ENCODE measurements around the gene IL17RB.

DNA sequence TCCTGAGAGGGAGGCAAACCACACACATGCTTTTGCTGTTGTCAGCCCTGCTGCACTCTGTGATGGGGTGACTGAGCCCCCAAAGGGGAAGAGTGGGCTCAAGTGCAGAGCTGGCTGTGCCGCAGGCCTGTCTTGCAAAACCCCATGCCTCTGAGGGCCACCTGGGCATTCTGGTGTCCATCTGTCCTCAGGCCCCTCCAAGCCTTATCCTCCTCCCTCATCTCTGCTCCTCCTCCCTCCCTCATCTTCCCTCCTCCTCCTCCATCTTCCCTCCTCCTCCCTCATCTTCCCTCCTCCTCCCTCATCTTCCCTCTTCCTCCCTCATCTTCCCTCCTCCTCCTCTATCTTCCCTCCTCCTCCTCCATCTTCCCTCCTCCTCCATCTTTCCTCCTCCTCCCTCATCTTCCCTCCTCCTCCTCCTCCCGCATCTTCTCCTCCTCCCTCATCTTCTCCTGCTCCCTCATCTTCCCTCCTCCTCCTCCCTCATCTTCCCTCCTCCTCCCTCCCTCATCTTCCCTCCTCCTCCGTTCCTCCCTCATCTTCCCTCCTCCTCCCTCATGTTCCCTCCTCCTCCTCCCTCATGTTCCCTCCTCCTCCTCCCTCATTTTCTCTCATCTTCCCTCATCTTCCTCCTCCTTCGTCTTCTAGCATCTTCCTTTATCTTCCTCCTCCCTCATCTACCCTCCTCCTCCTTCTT lies 40.8 kb upstream of the IL17RB start:
- TF ChIP-seq, protein P1, sequence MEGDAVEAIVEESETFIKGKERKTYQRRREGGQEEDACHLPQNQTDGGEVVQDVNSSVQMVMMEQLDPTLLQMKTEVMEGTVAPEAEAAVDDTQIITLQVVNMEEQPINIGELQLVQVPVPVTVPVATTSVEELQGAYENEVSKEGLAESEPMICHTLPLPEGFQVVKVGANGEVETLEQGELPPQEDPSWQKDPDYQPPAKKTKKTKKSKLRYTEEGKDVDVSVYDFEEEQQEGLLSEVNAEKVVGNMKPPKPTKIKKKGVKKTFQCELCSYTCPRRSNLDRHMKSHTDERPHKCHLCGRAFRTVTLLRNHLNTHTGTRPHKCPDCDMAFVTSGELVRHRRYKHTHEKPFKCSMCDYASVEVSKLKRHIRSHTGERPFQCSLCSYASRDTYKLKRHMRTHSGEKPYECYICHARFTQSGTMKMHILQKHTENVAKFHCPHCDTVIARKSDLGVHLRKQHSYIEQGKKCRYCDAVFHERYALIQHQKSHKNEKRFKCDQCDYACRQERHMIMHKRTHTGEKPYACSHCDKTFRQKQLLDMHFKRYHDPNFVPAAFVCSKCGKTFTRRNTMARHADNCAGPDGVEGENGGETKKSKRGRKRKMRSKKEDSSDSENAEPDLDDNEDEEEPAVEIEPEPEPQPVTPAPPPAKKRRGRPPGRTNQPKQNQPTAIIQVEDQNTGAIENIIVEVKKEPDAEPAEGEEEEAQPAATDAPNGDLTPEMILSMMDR (IDR thresholded peaks at IDR 0.05), result no peak
- no peak for TF ChIP-seq EZH2 (IDR thresholded peaks at IDR 0.05; ENCODE audit: borderline replicate concordance, insufficient read depth, low read depth, low read length, poor library complexity, severe bottlenecking)

Measured in B cell (primary cell).